DOHH2 (cell line): ENCODE data around the gene PLEKHA1.

ENCODE experiments used
- H3F3A ChIP-seq: fragments of 200-600 bp; sonication (generic), shearing (Covaris generic); 2 replicates; pipeline ENCODE4 v1.6.0; 2016; ENCODE audit warnings: antibody characterized with exemption, mild to moderate bottlenecking; ENCODE audit not compliant: control insufficient read depth, insufficient read depth
- H3K27ac ChIP-seq: fragments of 200-600 bp; sonication (generic); 2 replicates; pipeline ENCODE4 v1.5.1; 2014; ENCODE audit warnings: low read depth, mild to moderate bottlenecking, low read length, moderate library complexity
- H3K27me3 ChIP-seq: fragments of 200-600 bp; sonication (generic); 2 replicates; pipeline ENCODE4 v1.6.1; 2014; ENCODE audit warnings: mild to moderate bottlenecking, low read length, mixed read lengths; ENCODE audit not compliant: control insufficient read depth
- H3K36me3 ChIP-seq: fragments of 200-600 bp; sonication (generic); 2 replicates; pipeline ENCODE4 v1.6.1; 2014; ENCODE audit warnings: mild to moderate bottlenecking, low read length, moderate library complexity, mixed read lengths; ENCODE audit not compliant: control insufficient read depth
- H3K4me1 ChIP-seq: fragments of 200-600 bp; sonication (generic); 2 replicates; pipeline ENCODE4 v1.6.1; 2014; ENCODE audit warnings: mild to moderate bottlenecking, low read length, mixed read lengths; ENCODE audit not compliant: control insufficient read depth
- H3K4me2 ChIP-seq: fragments of 200-600 bp; sonication (generic); 2 replicates; pipeline ENCODE4 v1.6.0; 2014; ENCODE audit warnings: mild to moderate bottlenecking, low read length, moderate library complexity
- H3K4me3 ChIP-seq: fragments of 200-600 bp; sonication (generic); 2 replicates; pipeline ENCODE4 v1.5.1; 2014; ENCODE audit warnings: mild to moderate bottlenecking, low read length, mixed read lengths
- H3K79me2 ChIP-seq: fragments of 200-600 bp; sonication (generic); 2 replicates; pipeline ENCODE4 v1.6.1; 2014; ENCODE audit warnings: mild to moderate bottlenecking, low read length, mixed read lengths; ENCODE audit not compliant: control insufficient read depth
- H3K9me2 ChIP-seq: fragments of 200-600 bp; sonication (generic); replicated peaks from 2 replicates; pipeline ENCODE4 v1.6.1; 2014; ENCODE audit warnings: mild to moderate bottlenecking, low read length, mixed read lengths; ENCODE audit not compliant: control insufficient read depth
- H3K9me3 ChIP-seq: fragments of 200-600 bp; sonication (generic); 2 replicates; pipeline ENCODE4 v1.6.1; 2014; ENCODE audit warnings: antibody characterized with exemption, low read length, mixed read lengths; ENCODE audit not compliant: control insufficient read depth, insufficient read depth
- H4K20me1 ChIP-seq: fragments of 200-600 bp; sonication (generic); 2 replicates; pipeline ENCODE4 v1.6.0; 2014; ENCODE audit warnings: low read depth, mild to moderate bottlenecking, antibody characterized with exemption, low read length, moderate library complexity; ENCODE audit not compliant: control insufficient read depth, insufficient read depth
- CTCF ChIP-seq: fragments of 200-600 bp; sonication (generic); IDR thresholded peaks from one replicate; pipeline ENCODE4 v1.5.1; 2014; ENCODE audit warnings: antibody characterized with exemption, mild to moderate bottlenecking, low read depth, low read length; ENCODE audit not compliant: poor library complexity, severe bottlenecking
- EZH2phosphoT487 ChIP-seq: fragments of 200-600 bp; sonication (generic); IDR thresholded peaks from 2 replicates; pipeline ENCODE4 v1.6.1; 2017; ENCODE audit warnings: borderline replicate concordance, mild to moderate bottlenecking, antibody characterized with exemption, low read length, moderate library complexity, mixed read lengths

PLEKHA1 gene

GRCh38 chr10:122407375-122408125 lies 33.0 kb downstream of the PLEKHA1 start:
- H3K9me3 ChIP-seq: no peaks in the 10 kb centered on the region
- no peaks in the 10 kb centered on the region for H3K27me3 ChIP-seq
- no peaks in the 10 kb centered on the region for H3K4me1 ChIP-seq
- H3K9me2 ChIP-seq: no peaks in the 10 kb centered on the region
- H3K79me2 ChIP-seq: no peaks in the 10 kb centered on the region
- no peaks in the 10 kb centered on the region for H3F3A ChIP-seq
- no peak overlapping the region for H3K4me2 ChIP-seq
- no peak overlapping the region for H3K27ac ChIP-seq
- H3K36me3 ChIP-seq: no peaks in the 10 kb centered on the region
- TF ChIP-seq CTCF: no peak
- no peaks in the 10 kb centered on the region for H4K20me1 ChIP-seq
- no peak overlapping the region for H3K4me3 ChIP-seq

GRCh38 chr10:122413327-122413726 lies 38.8 kb downstream of the PLEKHA1 start:
- Histone ChIP-seq H3K4me3 (no peak overlapping the region), H3K4me2 (no peak overlapping the region), H3K79me2 (no peaks in the 10 kb centered on the region), H3F3A (no peaks in the 10 kb centered on the region), H4K20me1 (no peaks in the 10 kb centered on the region), H3K4me1 (peaks cover 16% of the 10 kb centered on the region), H3K36me3 (peaks cover 6% of the 10 kb centered on the region; the same call in 1 of the 2 replicates), H3K9me3 (no peaks in the 10 kb centered on the region), H3K27me3 (no peaks in the 10 kb centered on the region), H3K9me2 (no peaks in the 10 kb centered on the region), H3K27ac (no peak overlapping the region)
- TF ChIP-seq CTCF: no peak
- no peak for TF ChIP-seq EZH2phosphoT487

GRCh38 chr10:122417667-122418066 lies 43.2 kb downstream of the PLEKHA1 start:
- Histone ChIP-seq H3K27ac (no peak overlapping the region), H3F3A (no peaks in the 10 kb centered on the region), H3K27me3 (no peaks in the 10 kb centered on the region), H3K79me2 (no peaks in the 10 kb centered on the region), H3K36me3 (peaks cover 6% of the 10 kb centered on the region; the same call in 1 of the 2 replicates), H3K4me3 (no peak overlapping the region), H3K4me1 (peaks cover 16% of the 10 kb centered on the region), H3K9me3 (no peaks in the 10 kb centered on the region), H3K9me2 (no peaks in the 10 kb centered on the region), H4K20me1 (no peaks in the 10 kb centered on the region), H3K4me2 (peak overlapping the region; percentile 53; the same call in 1 of the 2 replicates)
- no peak for TF ChIP-seq EZH2phosphoT487
- no peak for TF ChIP-seq CTCF
